Stimulated activated CD8-positive, alpha-beta memory T cell treated with anti-CD3 and anti-CD28 coated beads, Interleukin-4, amount 100 ng/mL, for 1 hour (primary cell): ENCODE results near the gene QRFP.

Experiments used
- DNase-seq, 2 donors: peaks; one replicate each; pipeline ENCODE4 v3.0.0-alpha.2; 2020; ENCODE audit warnings: low read depth in 2 of 2, low spot score in 1 of 2

QRFP gene

DNA sequence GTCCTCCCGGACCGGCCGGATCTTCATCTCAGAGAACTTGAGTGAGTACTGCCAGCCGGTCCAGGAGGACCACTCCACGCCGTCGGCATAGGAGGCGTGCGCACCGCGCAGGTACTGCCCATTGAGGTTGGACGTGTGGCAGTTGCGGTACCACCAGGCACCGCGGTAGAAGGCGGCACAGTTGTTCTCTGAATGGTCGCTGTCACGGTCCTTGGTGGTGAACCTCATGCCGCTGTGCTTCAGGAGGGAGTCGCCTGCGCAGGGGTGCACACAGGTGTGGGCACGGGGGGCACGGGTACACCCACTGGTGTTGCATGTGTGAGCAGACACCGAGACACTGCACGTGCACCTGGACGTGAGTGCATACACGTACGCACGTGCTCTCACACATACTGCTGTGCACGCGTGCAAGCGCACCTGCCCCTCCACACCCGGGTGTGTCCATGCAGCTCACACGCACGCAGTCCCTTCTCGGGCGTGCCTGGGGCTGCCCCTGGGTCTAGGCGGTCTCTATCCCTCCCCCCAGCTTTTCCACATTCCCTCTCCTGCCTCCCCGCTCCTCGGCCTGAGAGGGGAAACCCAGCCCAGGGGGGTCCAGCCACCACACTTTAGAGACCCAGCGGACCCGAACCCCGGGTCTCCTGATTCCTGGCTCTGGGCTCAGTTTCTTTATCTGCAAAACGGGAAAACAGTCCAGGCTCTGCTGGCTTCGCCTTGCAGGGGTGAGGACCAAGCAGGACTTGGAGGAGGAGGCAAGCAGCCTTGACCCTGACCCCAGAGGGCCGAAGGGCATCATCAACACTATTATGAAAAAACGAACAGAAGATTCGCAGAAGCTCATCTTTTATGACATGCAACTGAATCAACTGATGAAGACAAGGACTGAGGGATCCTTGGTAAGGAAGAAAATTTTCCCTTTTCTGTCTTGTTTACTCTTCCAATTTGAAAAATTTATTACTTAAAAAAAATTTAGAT lies 7.7 kb upstream of the QRFP start:
- no peak for DNase-seq

- DNase-seq = no peak
These were observed 6.8 kb upstream of the QRFP start for GRCh38 chr9:130903194-130904069.

DNA sequence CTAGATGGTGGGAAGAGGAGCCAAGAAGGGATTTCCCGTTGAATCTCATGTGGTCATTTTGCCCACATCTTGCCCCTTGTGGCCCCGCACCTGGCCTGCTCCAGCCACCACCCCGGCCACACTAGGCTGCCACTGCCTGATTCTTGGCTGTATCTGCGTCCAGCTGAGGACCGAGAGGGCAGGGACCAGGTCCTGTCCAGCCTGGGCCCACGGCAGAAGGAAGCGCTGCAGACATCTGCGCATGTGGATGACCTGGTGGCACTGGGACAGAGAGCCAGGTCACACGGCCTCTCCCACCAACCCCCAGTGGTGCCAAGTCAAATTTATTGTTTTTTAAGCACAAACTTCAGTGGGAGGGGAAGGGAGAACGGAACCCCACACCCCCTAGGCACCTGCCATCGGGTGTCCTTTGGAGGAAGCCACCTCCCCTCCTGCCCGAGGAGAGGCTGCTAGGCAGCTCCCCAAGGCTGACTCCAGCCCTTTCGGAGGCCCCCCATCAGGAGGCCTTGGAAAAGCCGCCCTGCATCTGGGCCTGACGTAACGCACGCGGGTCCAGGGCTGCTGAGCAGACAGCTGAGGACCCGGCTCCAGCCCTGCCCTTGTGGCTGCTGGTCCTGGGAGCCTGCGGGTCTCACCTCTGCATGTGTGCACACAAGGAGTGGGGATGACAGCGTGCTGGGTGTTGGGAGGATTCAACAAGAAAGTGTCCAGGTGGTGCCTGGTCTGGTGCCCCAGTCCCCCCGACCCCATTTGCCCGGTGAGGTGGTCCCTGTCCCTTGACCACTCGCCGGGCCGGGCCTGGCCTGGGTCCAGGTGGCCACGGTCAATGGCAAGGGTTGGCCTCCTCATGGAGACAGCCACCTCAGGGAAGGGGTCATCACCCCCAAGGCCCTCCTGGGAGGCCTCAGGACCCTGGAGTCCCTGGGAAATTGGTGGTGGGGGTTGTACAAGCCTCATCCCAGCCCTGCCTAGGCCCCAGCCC lies 5.9 kb upstream of the QRFP start:
- no peak for DNase-seq

DNA sequence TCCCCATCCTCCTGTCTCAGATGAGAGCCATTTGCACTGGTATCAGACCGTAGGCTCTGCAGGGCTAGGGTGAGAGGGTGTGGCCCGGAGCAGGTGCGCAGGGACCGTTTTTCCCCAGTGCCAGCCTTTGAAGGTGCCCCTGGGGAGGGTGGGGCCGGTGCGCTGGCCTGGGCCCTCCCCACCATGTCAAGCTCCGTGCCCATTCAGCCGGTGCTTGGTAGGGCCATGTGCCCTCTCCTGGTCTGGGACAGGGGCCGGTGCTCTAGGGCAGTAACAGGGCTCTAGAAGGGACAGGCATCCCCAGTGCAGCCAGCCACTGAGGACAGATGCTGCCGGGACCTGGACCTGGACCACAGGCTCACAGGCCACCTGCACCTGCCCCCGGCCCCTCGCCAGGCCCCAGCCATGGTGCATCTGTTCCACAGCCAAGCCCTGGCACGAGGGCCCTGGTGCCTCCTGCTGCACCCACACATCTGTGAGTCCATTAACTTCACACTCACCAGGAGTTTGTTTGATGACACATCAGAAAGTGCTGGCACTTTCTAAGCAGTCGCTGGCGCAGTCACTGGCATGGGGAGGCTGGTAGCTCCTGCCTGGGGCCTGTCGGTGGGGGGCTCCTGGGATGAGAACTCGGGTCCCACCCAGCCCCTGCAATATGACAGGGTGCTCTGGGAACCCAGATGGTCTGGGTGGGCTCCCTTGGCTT lies 5.0 kb upstream of the QRFP start:
- no peak for DNase-seq

GRCh38 chr9:130900701-130901497 lies 4.3 kb upstream of the QRFP start:
- no peak for DNase-seq

- no peak for DNase-seq
These were observed 2.6 kb upstream of the QRFP start for GRCh38 chr9:130899051-130899748.

GRCh38 chr9:130898552-130898852 lies 1.9 kb upstream of the QRFP start:
- no peak for DNase-seq

GRCh38 chr9:130897848-130898551 lies 1.4 kb upstream of the QRFP start:
- DNase-seq = no peak

DNA sequence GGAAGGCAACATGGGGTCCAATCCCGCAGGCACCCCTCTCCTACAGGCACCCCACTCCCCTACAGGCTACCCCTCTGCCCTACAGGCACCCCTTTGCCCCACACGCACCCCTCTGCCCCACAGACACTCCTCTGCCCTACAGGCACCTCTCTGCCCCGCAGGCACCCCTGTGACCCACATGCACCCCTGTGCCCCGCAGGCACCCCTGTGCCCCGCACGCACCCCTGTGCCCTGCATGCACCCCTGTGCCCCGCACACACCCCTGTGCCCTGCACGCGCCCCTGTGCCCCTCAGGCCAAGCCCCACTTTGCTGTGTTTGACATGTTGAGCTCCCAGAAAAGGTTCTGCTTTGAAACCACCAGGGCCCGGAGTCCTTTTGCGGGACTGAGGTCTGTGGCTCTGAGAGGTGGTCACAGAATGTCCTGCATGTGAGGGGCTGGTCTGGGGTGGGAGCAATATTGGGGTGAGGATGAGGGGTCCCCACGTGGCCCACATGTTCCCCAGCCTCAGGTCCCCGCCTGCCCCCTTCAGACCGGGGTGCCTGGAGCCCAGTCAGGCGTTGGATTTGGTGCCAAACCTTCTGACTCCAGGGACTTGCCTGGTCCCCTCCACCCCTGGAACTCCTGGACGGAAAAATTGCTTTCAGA lies 616 bp upstream of the QRFP start:
- no peak for DNase-seq

DNA sequence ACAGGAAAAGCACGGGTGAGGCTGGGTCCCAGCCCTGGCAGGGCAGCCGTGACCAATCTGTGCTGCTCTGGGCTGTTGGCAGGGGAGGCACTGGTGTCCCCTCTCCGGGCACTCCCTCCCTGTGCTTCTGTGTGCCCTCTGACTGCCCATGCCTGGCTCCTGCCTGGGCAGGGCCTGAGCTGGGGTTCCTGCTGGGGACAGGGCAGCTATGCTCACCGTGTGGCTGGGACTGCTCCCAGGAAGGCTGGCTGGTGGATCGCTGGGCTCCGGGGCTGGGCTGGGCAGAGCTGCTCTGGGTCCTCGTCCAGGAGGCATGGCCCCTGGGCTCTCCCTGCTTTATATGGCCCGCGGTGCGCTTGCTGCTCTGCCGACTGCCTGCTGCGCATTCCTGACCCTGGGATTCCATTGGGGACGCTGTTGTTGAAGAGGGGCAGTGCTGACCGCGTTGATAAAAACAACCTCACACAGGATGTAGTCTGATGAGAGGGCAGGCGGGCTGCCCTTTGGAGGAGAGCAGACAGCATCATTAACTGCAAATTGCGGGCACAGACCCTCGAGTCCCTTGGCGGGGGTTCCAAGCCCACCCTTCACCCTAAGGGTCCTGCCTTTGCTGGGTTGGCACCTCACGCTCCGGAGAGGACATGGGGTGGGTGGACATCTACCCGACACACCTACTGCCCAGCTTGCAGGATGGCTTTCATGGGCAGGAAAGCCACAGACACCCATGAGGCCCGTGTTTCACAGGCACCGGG lies 955 bp downstream of the QRFP start:
- DNase-seq = no peak

DNA sequence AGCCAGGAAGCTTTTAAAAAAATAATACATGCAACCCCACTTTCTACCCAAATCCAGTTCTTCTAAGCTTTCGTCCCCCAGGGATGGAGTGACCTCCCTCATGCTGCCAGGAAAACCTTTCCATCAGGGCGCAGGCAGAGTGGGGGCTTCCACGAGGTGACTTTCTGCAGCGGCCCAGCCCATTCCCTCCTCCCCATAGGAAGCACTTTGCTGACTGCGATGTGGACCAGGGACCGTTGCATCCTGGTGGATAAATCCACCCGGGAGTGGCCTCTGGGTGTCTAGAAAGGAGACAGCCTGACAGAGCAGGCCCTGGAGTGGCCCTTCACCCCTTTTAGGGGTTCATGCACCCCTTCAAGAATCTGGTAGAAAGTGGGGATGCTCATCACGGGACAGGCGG lies 1.6 kb downstream of the QRFP start:
- no peak for DNase-seq

GRCh38 chr9:130894546-130894945 lies 2.1 kb downstream of the QRFP start:
- no peak for DNase-seq

DNA sequence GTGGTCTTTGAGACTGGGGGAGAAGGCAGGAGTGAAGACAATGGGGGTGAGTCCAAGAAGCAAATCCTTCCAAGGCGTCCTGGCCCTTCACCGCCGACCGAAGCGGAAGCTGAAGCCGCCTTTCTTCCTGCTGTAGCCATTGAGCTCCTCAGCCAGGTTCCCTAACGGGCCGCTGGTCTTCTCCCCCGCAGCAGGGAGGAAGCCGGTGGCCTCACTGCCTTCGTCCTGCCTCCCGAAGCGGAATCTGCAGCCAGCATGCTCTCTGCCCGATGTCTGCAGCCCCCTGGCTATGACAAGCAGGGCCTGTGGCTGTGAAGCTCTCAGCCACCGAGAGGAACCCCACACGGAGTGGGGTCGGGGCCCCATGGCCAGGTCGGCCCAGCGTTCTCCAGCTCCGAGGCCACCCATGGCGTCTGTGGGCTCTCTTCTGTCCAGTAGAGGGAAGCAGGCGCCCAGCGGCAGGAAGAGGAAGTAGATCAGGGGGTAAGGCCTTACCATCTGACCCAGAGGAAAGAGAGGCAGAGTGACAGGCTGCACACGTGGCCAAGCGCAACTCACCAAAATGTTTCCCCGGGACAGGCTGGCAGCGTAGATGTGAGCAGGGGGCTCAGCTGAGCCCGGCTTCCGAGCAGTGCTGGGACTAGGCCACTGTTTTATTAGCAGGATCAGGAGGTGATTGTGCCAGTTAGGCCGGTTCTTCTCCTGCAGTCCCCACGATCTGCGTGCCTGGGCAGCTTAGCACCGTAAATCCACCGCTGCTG lies 3.1 kb downstream of the QRFP start:
- DNase-seq = no peak

- DNase-seq = no peak
These were observed 3.9 kb downstream of the QRFP start for GRCh38 chr9:130892477-130893304.

DNA sequence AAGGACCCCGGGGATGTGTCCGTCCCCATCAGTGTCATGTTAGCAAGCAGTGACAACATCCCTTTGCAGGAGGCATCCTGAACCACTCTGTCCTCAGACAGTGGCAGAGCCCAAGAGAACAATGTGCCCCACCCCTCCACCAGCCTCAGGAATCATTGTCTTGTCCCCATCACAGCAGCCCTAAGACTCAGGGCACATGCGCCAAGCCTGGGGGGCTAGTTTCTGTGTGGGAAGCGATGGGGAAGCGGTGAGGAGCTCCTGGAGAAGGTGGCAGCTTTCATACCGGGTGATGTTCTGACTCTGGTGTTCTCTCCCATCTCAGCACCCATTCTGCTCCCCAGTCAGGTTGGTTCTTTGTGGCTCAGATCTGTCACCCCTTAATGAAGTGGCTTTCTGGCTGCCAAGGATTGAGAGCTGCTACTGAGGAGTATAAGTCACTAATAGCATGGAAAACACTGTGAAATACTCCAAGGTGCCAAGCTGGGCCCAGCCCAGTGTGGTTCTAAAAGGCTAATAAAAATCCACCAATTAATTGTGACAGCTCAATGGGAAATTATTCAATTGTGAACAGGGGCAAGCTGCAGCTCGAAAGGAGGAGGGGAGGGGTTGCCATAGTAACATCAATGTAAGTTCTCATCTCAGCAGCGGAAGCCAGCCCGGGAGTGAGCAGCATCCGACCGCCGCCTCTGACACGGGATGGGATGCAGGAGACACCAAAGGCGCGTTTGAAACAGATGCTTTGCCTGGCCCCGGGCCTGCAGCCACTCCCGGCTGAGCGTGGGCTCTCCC lies 4.7 kb downstream of the QRFP start:
- DNase-seq = no peak
